GM18508 (cell line): ENCODE measurements around the gene POLR2J.
"Not testable (repeated sequence)": the region's sequence is repeated elsewhere in the genome, so short reads cannot be mapped to it uniquely, and the experiment has no call there.

Source experiments
- ATAC-seq: cut with Tn5 transposase; IDR thresholded peaks from one replicate; pipeline ENCODE4 v1.9.1; 2021; ENCODE audit warnings: moderate number of reproducible peaks; ENCODE audit not compliant: insufficient read depth, unreplicated experiment

Gene POLR2J

DNA sequence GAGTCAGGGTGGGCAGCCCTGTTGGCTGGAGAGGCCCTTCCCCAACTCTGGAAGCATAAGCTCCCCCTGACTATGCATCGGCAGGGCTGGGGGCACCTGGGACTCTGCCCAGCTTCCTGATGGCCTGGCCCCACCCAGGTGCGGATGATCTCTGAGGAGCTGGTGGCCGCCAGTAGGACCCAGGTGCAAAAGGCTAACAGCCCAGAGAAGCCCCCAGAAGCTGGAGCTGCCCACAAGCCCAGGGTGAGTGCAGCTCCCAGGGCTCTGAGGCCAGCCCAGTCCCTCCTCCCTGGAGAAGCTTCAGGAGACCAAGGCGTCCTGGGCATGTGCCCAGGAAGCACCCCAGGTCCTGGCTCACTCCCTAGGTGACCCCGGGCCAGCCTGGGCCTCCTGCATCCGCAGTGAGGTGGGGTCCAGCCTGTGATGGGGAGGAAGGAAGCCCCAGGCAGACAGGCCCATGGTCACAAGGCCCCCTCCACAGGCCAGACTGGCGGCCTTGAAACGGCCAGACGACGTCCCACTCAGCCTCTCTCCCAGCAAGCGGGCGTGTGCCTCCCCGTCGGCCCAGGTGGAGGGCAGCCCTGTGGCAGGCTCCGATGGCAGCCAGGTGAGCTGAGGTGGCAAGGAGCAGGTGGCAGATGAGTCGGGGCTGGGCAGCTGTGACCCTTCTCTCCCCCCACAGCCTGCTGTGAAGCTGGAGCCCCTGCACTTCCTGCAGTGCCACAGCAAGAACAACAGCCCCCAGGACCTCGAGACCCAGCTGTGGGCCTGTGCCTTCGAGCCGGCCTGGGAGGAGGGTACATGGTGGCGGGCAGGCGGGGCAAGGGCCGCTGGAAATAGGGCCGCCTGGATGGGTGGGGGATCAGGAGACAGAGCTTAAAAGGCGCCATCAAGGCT lies 10.9 kb downstream of the POLR2J start:
- ATAC-seq = no peak

GRCh38 chr7:102466097-102466496 lies 12.6 kb downstream of the POLR2J start:
- ATAC-seq = no peak

DNA sequence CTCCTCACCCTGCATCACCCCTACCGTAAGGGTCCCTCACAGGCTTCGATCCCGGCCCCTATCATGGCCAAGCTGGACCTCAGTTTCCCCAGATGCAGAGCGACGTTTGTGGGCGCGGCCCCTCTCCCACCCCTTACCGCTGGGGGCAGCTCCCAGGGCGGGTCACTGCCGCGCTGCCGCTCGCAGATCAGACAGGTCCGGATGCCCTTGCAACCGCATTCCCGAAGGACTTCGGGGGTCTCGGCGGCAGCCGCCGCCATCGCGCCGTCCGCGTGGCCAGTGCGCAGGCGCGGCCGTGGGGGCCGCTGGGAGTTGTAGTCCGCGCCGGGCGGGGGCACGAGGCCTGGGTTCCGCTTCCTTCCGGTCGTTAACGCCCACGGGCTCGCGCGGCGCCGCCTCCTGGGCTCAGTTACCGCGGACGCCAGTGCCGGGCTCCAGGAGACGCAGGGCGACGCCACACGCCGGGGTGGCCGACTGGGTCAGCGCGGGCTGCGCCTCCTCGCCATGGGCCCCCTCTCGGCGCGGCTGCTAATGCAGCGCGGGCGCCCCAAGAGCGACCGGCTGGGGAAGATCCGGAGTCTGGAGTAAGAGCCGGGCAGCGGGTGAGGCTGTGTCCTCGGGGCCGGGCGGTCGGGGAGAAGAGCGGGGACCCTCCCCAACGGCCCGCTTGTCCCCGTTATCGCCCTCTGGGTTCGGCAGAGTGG lies 14.0 kb downstream of the POLR2J start, which contains the start of the genes ALKBH4 and LRWD1:
Gene ALKBH4, minus strand, starts transcription at position 287 of the 704 bp plus-strand sequence. Its CDS starts 27 bp downstream, at position 260.
Gene LRWD1, plus strand, starts transcription at position 408 of the 704 bp plus-strand sequence. Its CDS starts 97 bp downstream, at position 505.
- ATAC-seq = peak; percentile 37

GRCh38 chr7:102463841-102464576 lies 14.7 kb downstream of the POLR2J start:
- no peak for ATAC-seq

DNA sequence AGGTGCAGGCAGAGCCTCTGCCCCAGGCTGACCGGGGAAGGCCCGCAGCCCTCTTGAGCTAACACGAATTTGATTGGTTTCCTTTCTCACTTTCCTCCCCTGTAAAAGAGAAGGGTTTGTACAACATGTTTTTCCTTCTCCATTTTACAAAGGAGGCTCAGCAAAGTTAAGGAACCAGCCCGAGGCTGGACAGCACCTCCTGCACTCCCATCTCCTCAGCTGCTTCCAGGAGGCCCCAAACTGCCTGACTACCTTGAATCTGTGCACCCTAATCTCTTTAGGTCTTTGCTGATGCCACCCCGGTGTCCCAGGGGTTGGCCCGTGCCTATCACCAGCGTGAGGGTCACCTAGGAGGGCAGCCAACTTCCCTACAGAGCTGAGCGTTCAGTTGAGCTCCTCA lies 18.3 kb downstream of the POLR2J start:
- ATAC-seq = no peak

- no peak for ATAC-seq
Measured at GRCh38 chr7:102459221-102459844, 19.4 kb downstream of the POLR2J start.

- ATAC-seq = no peak
Measured at GRCh38 chr7:102457352-102457924, 21.3 kb downstream of the POLR2J start.

GRCh38 chr7:102456327-102456726 lies 22.4 kb downstream of the POLR2J start:
- ATAC-seq = no peak

DNA sequence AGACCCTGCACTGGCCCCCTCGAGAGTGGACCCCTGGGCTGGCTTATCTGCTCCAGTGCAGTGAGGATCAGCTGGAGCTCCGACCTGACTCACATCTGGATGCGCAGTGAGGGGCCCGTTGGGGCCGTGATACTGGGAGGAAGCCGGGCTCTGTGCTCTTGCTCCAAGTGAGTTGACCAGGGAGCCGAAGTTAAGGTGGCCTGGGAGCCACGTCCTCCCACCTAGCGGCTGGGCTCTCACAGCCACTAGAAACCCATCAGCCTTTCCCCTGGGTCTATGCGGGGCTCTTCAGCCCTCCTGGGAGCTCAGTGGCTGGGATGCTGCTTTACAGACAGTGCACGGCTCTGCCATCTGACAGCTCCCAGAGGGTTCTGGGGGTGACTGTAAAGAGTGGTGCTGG lies 23.1 kb downstream of the POLR2J start:
- no peak for ATAC-seq

DNA sequence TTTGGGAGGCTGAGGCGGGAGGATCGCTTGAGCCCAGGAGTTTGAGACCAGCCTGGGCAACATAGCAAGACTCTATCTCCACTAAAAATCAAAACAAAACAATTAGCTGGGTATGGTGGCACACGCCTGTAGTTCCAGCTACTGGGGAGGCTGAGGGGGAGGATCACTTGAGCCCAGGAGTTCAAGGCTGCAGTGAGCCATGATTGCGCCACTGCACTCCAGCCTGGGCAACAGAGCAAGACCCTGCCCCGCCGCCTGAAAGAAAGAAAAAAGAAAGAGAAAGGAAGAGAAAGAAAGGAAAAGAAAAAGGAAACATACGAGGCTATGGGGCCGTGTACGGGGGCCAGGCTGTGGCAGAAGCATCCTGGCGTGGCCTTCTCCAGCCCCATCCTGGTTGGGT lies 23.8 kb downstream of the POLR2J start:
- not testable (repeated sequence) for ATAC-seq

GRCh38 chr7:102454468-102454867 lies 24.3 kb downstream of the POLR2J start:
- no peak for ATAC-seq

DNA sequence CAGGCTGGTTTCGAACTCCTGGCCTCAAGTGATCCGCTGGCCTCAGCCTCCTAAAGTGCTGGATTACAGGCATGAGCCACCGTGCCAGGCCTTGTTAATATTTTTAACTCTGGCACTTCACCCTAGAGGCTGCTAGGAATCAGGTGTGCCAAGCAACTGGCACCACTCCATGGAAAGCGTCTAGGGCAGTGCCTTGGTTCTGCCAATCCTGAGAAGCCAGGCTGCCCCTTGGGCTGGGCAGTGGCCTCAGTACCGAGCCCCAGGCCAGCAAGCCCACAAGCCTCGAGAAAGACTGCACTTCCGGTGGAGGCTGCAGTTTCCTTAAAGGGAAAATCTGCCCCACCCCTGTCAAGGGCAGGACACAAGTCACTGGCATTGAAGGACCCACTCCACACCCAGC lies 25.4 kb downstream of the POLR2J start:
- no peak for ATAC-seq

DNA sequence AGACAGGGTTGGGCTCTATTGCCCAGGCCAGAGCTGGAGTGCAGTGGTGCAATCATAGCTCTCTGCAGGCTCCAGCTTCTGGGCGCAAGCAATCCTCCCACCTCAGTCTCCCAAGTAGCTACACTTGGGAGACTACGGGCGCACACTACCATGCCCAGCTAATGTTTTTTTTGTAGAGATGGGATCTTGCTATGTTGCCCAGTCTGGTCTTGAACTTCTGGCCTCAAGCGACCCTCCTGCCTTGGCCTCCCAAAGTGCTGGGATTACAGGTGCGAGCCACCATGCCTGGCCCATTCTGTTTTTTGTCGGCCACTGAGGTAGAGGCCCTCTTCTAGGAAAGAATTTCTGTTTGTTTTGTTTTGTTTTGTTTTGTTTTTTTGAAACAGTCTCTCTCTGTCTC lies 26.3 kb downstream of the POLR2J start:
- no peak for ATAC-seq

DNA sequence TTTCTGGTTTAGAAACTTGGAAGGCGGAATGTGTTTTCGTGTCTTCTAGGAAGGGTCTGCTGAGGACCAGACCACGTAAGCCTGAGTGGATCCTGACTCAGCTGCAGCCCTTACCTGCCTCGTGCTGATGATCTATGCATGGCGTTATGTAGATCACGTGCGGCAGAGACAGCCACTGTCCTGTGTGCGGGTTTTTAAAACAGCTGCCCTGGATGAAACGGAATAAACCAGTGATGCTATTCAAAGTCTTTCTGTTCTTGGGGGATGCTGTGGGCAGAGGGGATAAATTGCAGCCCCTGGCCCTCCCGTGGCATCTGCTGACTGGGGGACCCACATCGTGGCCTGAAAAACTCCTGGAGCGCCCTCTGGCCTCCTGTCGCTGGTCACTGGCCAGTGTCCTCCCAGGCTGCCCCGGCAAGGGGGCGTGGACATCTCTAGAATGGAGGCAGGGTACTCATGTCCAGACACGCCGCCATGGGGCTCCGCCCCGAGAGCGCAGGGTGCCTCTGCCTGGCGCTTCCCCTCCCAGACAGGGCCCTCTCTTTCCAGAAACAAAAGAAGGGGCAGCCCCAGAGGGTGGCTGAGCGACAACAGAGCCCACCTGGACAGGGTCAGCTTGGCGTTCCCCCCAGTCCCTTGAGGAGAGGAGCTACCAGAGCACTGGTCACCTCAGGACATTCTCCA lies 27.2 kb downstream of the POLR2J start:
- no peak for ATAC-seq

DNA sequence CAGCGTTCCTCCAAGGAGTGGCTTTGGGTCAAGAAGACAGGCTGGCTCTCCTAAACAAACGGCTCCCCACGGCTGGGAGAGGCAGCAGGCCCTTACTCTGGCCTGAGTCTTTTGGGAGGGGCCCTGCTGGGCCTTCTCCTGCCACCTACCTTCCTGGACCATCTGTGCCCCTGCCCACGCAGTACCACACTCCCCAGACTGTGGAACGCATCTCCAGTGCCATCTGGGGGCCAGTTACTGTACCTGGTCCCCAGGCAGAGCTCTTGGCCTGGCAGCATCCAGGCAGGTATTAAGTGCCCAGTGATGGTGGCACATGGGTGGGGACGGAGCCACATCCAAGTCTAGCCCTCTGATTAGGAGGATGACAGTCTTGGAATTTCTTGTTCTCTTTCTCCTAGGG lies 28.5 kb downstream of the POLR2J start:
- ATAC-seq = no peak

DNA sequence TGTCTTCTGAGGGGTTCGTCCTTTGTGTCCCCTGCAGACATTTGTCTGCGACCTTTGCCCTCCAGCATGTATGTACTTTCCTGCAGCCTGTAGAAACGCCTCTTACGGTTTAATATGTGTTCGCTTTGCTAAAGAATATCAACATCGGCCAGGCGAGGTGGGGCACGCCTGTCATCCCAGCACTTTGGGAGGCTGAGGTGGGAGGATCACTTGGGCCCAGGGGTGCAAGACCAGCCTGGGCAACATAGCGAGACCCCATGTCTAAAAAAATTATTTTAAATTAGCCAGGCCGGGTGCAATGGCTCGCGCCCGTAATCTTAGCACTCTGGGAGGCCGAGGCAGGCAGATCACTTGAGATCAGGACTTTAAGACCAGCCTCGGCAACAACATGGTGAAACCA lies 29.6 kb downstream of the POLR2J start:
- ATAC-seq = no peak

DNA sequence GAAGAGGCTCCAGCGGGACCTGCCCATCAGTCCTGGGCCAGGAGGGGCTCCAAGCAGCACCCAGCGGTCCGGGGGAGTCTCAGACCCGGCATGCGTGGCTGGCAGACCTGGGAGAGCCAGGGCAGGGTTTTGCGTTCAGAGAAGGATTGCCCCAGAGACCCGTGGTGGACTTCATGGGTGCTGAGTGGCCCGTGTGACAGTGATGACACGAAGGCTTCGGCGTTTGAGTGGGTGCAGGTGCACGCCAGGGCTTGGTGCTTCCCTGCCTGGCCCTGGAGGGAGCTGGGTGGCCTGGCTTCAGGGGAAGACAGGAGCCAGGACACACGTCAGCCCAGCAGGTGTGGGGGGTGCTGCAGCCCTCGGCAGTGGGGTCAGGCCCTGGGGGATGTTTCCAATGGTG lies 31.4 kb downstream of the POLR2J start:
- no peak for ATAC-seq

- no peak for ATAC-seq
Measured at GRCh38 chr7:102446387-102447156, 32.1 kb downstream of the POLR2J start.

DNA sequence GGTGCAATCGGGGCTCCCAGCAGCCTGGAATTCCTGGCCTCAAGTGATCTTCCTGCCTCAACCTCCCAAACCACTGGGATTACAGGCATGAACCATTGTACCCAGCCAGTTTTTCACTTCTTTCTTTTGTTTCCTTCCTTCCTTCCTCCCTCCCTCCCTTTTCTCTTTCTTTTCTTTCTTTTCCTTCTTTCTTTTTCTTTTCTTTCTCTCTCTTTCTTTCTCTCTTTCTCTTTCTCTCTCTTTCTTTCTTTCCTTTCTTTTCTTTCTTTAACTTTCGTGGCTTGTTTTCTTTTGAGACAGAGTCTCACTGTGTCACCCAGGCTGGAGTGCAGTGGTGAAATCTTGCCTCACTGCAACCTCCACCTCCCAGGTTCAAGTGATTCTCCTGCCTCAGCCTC lies 33.0 kb downstream of the POLR2J start:
- no peak for ATAC-seq
